CD8-positive, alpha-beta memory T cell (primary cell): ENCODE data around the gene LUC7L2. TPM values are rescaled to one million over a fixed set of nuclear protein-coding genes. Genes with fewer than 3 reads are reported as not detected.
A peak's percentile ranks its signal among the peaks of the same experiment; 100 is the strongest.

Experiments used
- CTCF ChIA-PET: fragments of 350-600 bp; sonication (Branson Sonifier 250); formaldehyde crosslinking; loops from one replicate; lab custom pipeline; 2021; ENCODE audit warnings: antibody characterized with exemption; lab: Charles Lee
- POLR2A ChIA-PET: fragments of 350-600 bp; sonication (Branson Sonifier 250); formaldehyde crosslinking; loops from one replicate; lab custom pipeline; 2021; ENCODE audit warnings: antibody characterized with exemption; lab: Charles Lee
- DNase-seq, 5 donors: peaks; one replicate each; pipeline versions ENCODE4 v3.0.0 to v3.0.0-alpha.2; 2020 to 2022; ENCODE audit warnings: mixed read lengths in 1 of 5
- H3K27ac ChIP-seq: one replicate; pipeline ENCODE4 v1.7.0; 2013; ENCODE audit warnings: low read depth, mild to moderate bottlenecking, low read length, moderate library complexity
- H3K27me3 ChIP-seq: 2 replicates; pipeline ENCODE4 v1.7.0; 2013; ENCODE audit warnings: low read length, mild to moderate bottlenecking; ENCODE audit not compliant: insufficient read depth, poor library complexity, severe bottlenecking
- H3K36me3 ChIP-seq: 2 replicates; pipeline ENCODE4 v1.7.0; 2013; ENCODE audit warnings: mild to moderate bottlenecking, low read length, moderate library complexity; ENCODE audit not compliant: insufficient read depth
- H3K4me1 ChIP-seq: 2 replicates; pipeline ENCODE4 v1.7.0; 2013; ENCODE audit warnings: mild to moderate bottlenecking, low read length, moderate library complexity; ENCODE audit not compliant: insufficient read depth
- H3K4me3 ChIP-seq: 2 replicates; pipeline ENCODE4 v1.7.0; 2013; ENCODE audit warnings: mild to moderate bottlenecking, low read length
- H3K9me3 ChIP-seq: 2 replicates; pipeline ENCODE4 v1.7.0; 2013; ENCODE audit warnings: mild to moderate bottlenecking, low read length
- H3K27ac Mint-ChIP-seq, 8 donors: one replicate each; pipeline ENCODE4 v1.8.0; 2020 to 2021; ENCODE audit warnings: mixed read lengths in 8 of 8, mild to moderate bottlenecking in 6 of 8, inconsistent platforms in 3 of 8, moderate library complexity in 3 of 8
- H3K27me3 Mint-ChIP-seq, 2 donors: one replicate each; pipeline ENCODE4 v1.8.0; 2020 to 2021; ENCODE audit warnings: mixed read lengths in 2 of 2, mild to moderate bottlenecking in 1 of 2, moderate library complexity in 1 of 2
- H3K36me3 Mint-ChIP-seq, 3 donors: one replicate each; pipeline ENCODE4 v1.8.0; 2020 to 2021; ENCODE audit warnings: mixed read lengths in 3 of 3, inconsistent platforms in 1 of 3, mild to moderate bottlenecking in 1 of 3
- H3K4me1 Mint-ChIP-seq, 3 donors: one replicate each; pipeline ENCODE4 v1.8.0; 2020 to 2021; ENCODE audit warnings: mixed read lengths in 3 of 3, inconsistent platforms in 1 of 3, mild to moderate bottlenecking in 1 of 3
- H3K4me3 Mint-ChIP-seq, 7 donors: one replicate each; pipeline ENCODE4 v1.8.0; 2020 to 2021; ENCODE audit warnings: mixed read lengths in 7 of 7, mild to moderate bottlenecking in 6 of 7, moderate library complexity in 4 of 7, inconsistent platforms in 2 of 7
- H3K9me3 Mint-ChIP-seq, 5 donors: one replicate each; pipeline ENCODE4 v1.8.0; 2020 to 2022; ENCODE audit warnings: mixed read lengths in 5 of 5, mild to moderate bottlenecking in 3 of 5, moderate library complexity in 2 of 5, inconsistent platforms in 1 of 5
- polyA plus RNA-seq: library from polyadenylated mRNA; unstranded; fragments of 300-500 nt; fragmentation: Illumina TruSeq; gene quantifications from one replicate; pipeline ENCODE4 v1.2.3, GENCODE V29; 2021
- total RNA-seq, 2 experiments: library from RNA; stranded (reverse); gene quantifications; one replicate each; pipeline ENCODE4 v1.2.3, GENCODE V29; 2021

The LUC7L2 gene
- total and polyA plus RNA-seq, 3 experiments from 2014 or later = 72.0 to 164 (median 150) TPM

GRCh38 chr7:139387594-139387993, 27.9 kb downstream of the LUC7L2 start:
- DNase-seq = no peak
- Histone ChIP-seq H3K36me3 (peaks cover 26% of the 10 kb centered on the region), H3K27me3 (no peaks in the 10 kb centered on the region), H3K4me3 (no peak overlapping the region), H3K27ac (no peak overlapping the region), H3K4me1 (no peaks in the 10 kb centered on the region), H3K9me3 (no peaks in the 10 kb centered on the region)
- Mint-ChIP-seq H3K4me3 (no peak overlapping the region), H3K27me3 (no peaks in the 10 kb centered on the region), H3K27ac (no peak overlapping the region), H3K9me3 (no peaks in the 10 kb centered on the region), H3K36me3 (peaks cover 16 to 67% (median 16%) of the 10 kb centered on the region in 3 donors), H3K4me1 (peaks cover 21 to 39% (median 33%) of the 10 kb centered on the region in 3 donors)
- ChIA-PET POLR2A (no interaction called here), CTCF (interaction anchor here (1.3 kb wide), 1 partner anchor 15 kb away, joined by 3 read pairs; no protein-coding TSS in a partner anchor)

GRCh38 chr7:139389091-139389490, 29.4 kb downstream of the LUC7L2 start:
- Histone ChIP-seq H3K27me3 (no peaks in the 10 kb centered on the region), H3K27ac (no peak overlapping the region), H3K9me3 (no peaks in the 10 kb centered on the region), H3K36me3 (peaks cover 26% of the 10 kb centered on the region), H3K4me3 (no peak overlapping the region), H3K4me1 (peaks cover 7% of the 10 kb centered on the region)
- Mint-ChIP-seq H3K9me3 (no peaks in the 10 kb centered on the region), H3K27ac (peak overlapping the region in 2 of 8 donors; percentile 5 to 25), H3K4me3 (no peak overlapping the region), H3K36me3 (peaks cover 16 to 70% (median 16%) of the 10 kb centered on the region in 3 donors), H3K4me1 (peaks cover 27 to 50% (median 40%) of the 10 kb centered on the region in 3 donors), H3K27me3 (no peaks in the 10 kb centered on the region)
- ChIA-PET CTCF (interaction anchor here (0.8 kb wide), 1 partner anchor 46 kb away, joined by 3 read pairs; no protein-coding TSS in a partner anchor), POLR2A (no interaction called here)
- DNase-seq = no peak

GRCh38 chr7:139389774-139390173, 30.1 kb downstream of the LUC7L2 start:
- Mint-ChIP-seq H3K4me1 (peaks cover 34 to 57% (median 47%) of the 10 kb centered on the region in 3 donors), H3K27me3 (no peaks in the 10 kb centered on the region), H3K4me3 (no peak overlapping the region), H3K27ac (peak overlapping the region in 2 of 8 donors; percentile 7 to 58), H3K36me3 (peaks cover 16 to 70% (median 16%) of the 10 kb centered on the region in 3 donors), H3K9me3 (no peaks in the 10 kb centered on the region)
- Histone ChIP-seq H3K4me3 (no peak overlapping the region), H3K27ac (no peak overlapping the region), H3K27me3 (no peaks in the 10 kb centered on the region), H3K9me3 (no peaks in the 10 kb centered on the region), H3K36me3 (peaks cover 23% of the 10 kb centered on the region), H3K4me1 (peaks cover 14% of the 10 kb centered on the region)
- POLR2A ChIA-PET = no interaction called here
- DNase-seq = no peak
- CTCF ChIA-PET = interaction anchor here (0.8 kb wide), 1 partner anchor 45 kb away, joined by 3 read pairs; no protein-coding TSS in a partner anchor

- no peak overlapping the region for H3K4me3 ChIP-seq
- no peaks in the 10 kb centered on the region for H3K9me3 ChIP-seq
- H3K27ac ChIP-seq = no peak overlapping the region
- peaks cover 23% of the 10 kb centered on the region for H3K4me1 ChIP-seq
- H3K36me3 ChIP-seq = peaks cover 7% of the 10 kb centered on the region
- ChIA-PET POLR2A (no interaction called here), CTCF (no interaction called here)
- H3K9me3 Mint-ChIP-seq = no peaks in the 10 kb centered on the region
- H3K36me3 Mint-ChIP-seq = peaks cover 16 to 71% (median 18%) of the 10 kb centered on the region in 3 donors
- H3K4me1 Mint-ChIP-seq = peaks cover 44 to 72% (median 67%) of the 10 kb centered on the region in 3 donors
- H3K27me3 Mint-ChIP-seq = no peaks in the 10 kb centered on the region
- no peak for DNase-seq
- H3K27me3 ChIP-seq = no peaks in the 10 kb centered on the region
- peak overlapping the region in 5 of 8 donors; percentile 55 to 88 (median 76) for H3K27ac Mint-ChIP-seq
- peak overlapping the region in 2 of 7 donors; percentile 57 to 62 for H3K4me3 Mint-ChIP-seq
Observed at GRCh38 chr7:139393621-139394211, 34.0 kb downstream of the LUC7L2 start.

- Histone ChIP-seq H3K9me3 (no peaks in the 10 kb centered on the region), H3K36me3 (peaks cover 7% of the 10 kb centered on the region)
Observed at GRCh38 chr7:139394540-139394939, 34.8 kb downstream of the LUC7L2 start.

GRCh38 chr7:139396323-139396951, 36.7 kb downstream of the LUC7L2 start:
- H3K4me1 ChIP-seq = peaks cover 23% of the 10 kb centered on the region
- Mint-ChIP-seq H3K27me3 (no peaks in the 10 kb centered on the region), H3K4me1 (peaks cover 38 to 55% (median 52%) of the 10 kb centered on the region in 3 donors), H3K4me3 (no peak overlapping the region), H3K9me3 (no peaks in the 10 kb centered on the region), H3K36me3 (peaks cover 5 to 69% (median 15%) of the 10 kb centered on the region in 3 donors), H3K27ac (peak overlapping the region in 4 of 8 donors; percentile 36 to 57 (median 48))
- H3K27ac ChIP-seq = no peak overlapping the region
- no peaks in the 10 kb centered on the region for H3K27me3 ChIP-seq
- H3K9me3 ChIP-seq = no peaks in the 10 kb centered on the region
- CTCF ChIA-PET = interaction anchor here (0.9 kb wide), 1 partner anchor 26 kb away, joined by 3 read pairs; no protein-coding TSS in a partner anchor
- no peak overlapping the region for H3K4me3 ChIP-seq
- no peak for DNase-seq
- H3K36me3 ChIP-seq = no peaks in the 10 kb centered on the region
- POLR2A ChIA-PET = interaction anchor here (0.8 kb wide), 1 partner anchor 37 kb away, joined by 5 read pairs; the partner anchor contains the start of gene LUC7L2

More at GRCh38 chr7:139394540-139394939, 34.8 kb downstream of the LUC7L2 start:
- peaks cover 12 to 69% (median 17%) of the 10 kb centered on the region in 3 donors for H3K36me3 Mint-ChIP-seq
- Histone ChIP-seq H3K4me3 (no peak overlapping the region), H3K27ac (no peak overlapping the region), H3K27me3 (no peaks in the 10 kb centered on the region), H3K4me1 (peaks cover 23% of the 10 kb centered on the region)
- peak overlapping the region; percentile 3 to 79 (median 10) for H3K27ac Mint-ChIP-seq
- peaks cover 42 to 64% (median 59%) of the 10 kb centered on the region in 3 donors for H3K4me1 Mint-ChIP-seq
- no peaks in the 10 kb centered on the region for H3K9me3 Mint-ChIP-seq
- ChIA-PET POLR2A (interaction anchor here (0.5 kb wide), 1 partner anchor 14 kb away, joined by 6 read pairs; no protein-coding TSS in a partner anchor), CTCF (no interaction called here)
- peak in 1 of 5 donors; percentile 35 for DNase-seq
- no peaks in the 10 kb centered on the region for H3K27me3 Mint-ChIP-seq
- peak overlapping the region in 6 of 7 donors; percentile 2 to 36 (median 10) for H3K4me3 Mint-ChIP-seq

GRCh38 chr7:139397192-139397591, 37.5 kb downstream of the LUC7L2 start:
- no peak overlapping the region for H3K4me3 ChIP-seq
- peaks cover 5 to 71% (median 12%) of the 10 kb centered on the region in 3 donors for H3K36me3 Mint-ChIP-seq
- H3K27ac Mint-ChIP-seq = peak overlapping the region in 2 of 8 donors; percentile 6 to 13
- no peak overlapping the region for H3K27ac ChIP-seq
- no peak for DNase-seq
- H3K27me3 Mint-ChIP-seq = no peaks in the 10 kb centered on the region
- no peaks in the 10 kb centered on the region for H3K9me3 ChIP-seq
- H3K9me3 Mint-ChIP-seq = no peaks in the 10 kb centered on the region
- H3K4me1 ChIP-seq = peaks cover 23% of the 10 kb centered on the region
- POLR2A ChIA-PET = no interaction called here
- CTCF ChIA-PET = no interaction called here
- no peaks in the 10 kb centered on the region for H3K27me3 ChIP-seq
- H3K4me3 Mint-ChIP-seq = no peak overlapping the region
- H3K4me1 Mint-ChIP-seq = peaks cover 37 to 56% (median 49%) of the 10 kb centered on the region in 3 donors
- H3K36me3 ChIP-seq = peaks cover 3% of the 10 kb centered on the region

- DNase-seq = no peak
- Histone ChIP-seq H3K27me3 (no peaks in the 10 kb centered on the region), H3K4me3 (no peak overlapping the region), H3K4me1 (no peaks in the 10 kb centered on the region), H3K27ac (no peak overlapping the region), H3K36me3 (peaks cover 55% of the 10 kb centered on the region), H3K9me3 (no peaks in the 10 kb centered on the region)
- Mint-ChIP-seq H3K36me3 (peaks cover 8 to 86% (median 27%) of the 10 kb centered on the region in 3 donors), H3K27me3 (no peaks in the 10 kb centered on the region), H3K4me1 (peaks cover 7 to 21% (median 12%) of the 10 kb centered on the region in 3 donors), H3K4me3 (no peak overlapping the region), H3K9me3 (no peaks in the 10 kb centered on the region), H3K27ac (peak overlapping the region in 1 of 8 donors; percentile 29)
- ChIA-PET CTCF (no interaction called here), POLR2A (no interaction called here)
Observed at GRCh38 chr7:139403601-139404000, 43.9 kb downstream of the LUC7L2 start.
